Measurements from ENCODE around the gene PIP4P1. TPM values are rescaled to one million over a fixed set of nuclear protein-coding genes. Genes with fewer than 3 reads are reported as not detected.
A peak's percentile ranks its signal among the peaks of the same experiment; 100 is the strongest.
"Not testable (repeated sequence)": the region's sequence is repeated elsewhere in the genome, so short reads cannot be mapped to it uniquely, and the experiment has no call there.

Gene PIP4P1
- 17.7 TPM for total RNA-seq
- long read RNA-seq, transcript PIP4P1-201 (7 exons, 1,961 nt) = major isoform, 26 of 46 reads
- long read RNA-seq, transcript PIP4P1-202 (7 exons, 1,696 nt) = minor isoform, 9 of 46 reads
- long read RNA-seq, partial matches to known transcripts = 5 of 46 reads
- long read RNA-seq, other reads (novel, unspliced or antisense) = 5 of 46 reads

- intact Hi-C loops (cut with micrococcal nuclease) = no loop called here
- ATAC-seq = peak; percentile 97
- DNase-seq = peak; percentile 99
Observed at GRCh38 chr14:20461225-20462141, at the start of gene PIP4P1. Gene PIP4P1, minus strand, starts transcription at chr14:20461434. Its CDS starts 109 bp downstream, at chr14:20461325.

- ATAC-seq (no peak), DNase-seq (no peak)
- intact Hi-C loops (cut with micrococcal nuclease) = no loop called here
Observed at GRCh38 chr14:20508367-20508766, 47.1 kb upstream of the PIP4P1 start.

GRCh38 chr14:20507537-20507936, 46.3 kb upstream of the PIP4P1 start:
- DNase-seq; ATAC-seq; intact Hi-C loops (cut with micrococcal nuclease): not testable (repeated sequence)

GRCh38 chr14:20506752-20507151, 45.5 kb upstream of the PIP4P1 start:
- DNase-seq; intact Hi-C loops (cut with micrococcal nuclease); ATAC-seq: not testable (repeated sequence)

- ATAC-seq; DNase-seq; intact Hi-C loops (cut with micrococcal nuclease): not testable (repeated sequence)
Observed at GRCh38 chr14:20506276-20506675, 45.0 kb upstream of the PIP4P1 start.

GRCh38 chr14:20503898-20504297, 42.7 kb upstream of the PIP4P1 start:
- no peak for DNase-seq
- intact Hi-C loops (cut with micrococcal nuclease) = no loop called here
- ATAC-seq = no peak

- intact Hi-C loops (cut with micrococcal nuclease) = no loop called here
- DNase-seq (no peak), ATAC-seq (no peak)
Observed at GRCh38 chr14:20501346-20501745, 40.1 kb upstream of the PIP4P1 start.

- DNase-seq (no peak), ATAC-seq (no peak)
- intact Hi-C loops (cut with micrococcal nuclease) = no loop called here
Observed at GRCh38 chr14:20499881-20500280, 38.6 kb upstream of the PIP4P1 start.

- no peak for DNase-seq
- peak; percentile 15 for ATAC-seq
- intact Hi-C loops (cut with micrococcal nuclease) = no loop called here
Observed at GRCh38 chr14:20499108-20499507, 37.9 kb upstream of the PIP4P1 start.

- intact Hi-C loops (cut with micrococcal nuclease) = no loop called here
- DNase-seq (no peak), ATAC-seq (no peak)
Observed at GRCh38 chr14:20498622-20499021, 37.4 kb upstream of the PIP4P1 start.

GRCh38 chr14:20494935-20495766, 33.9 kb upstream of the PIP4P1 start:
- ATAC-seq = no peak
- intact Hi-C loops (cut with micrococcal nuclease) = no loop called here

GRCh38 chr14:20493634-20494033, 32.4 kb upstream of the PIP4P1 start:
- intact Hi-C loops (cut with micrococcal nuclease) = no loop called here
- DNase-seq (no peak), ATAC-seq (peak; percentile 74)

More at GRCh38 chr14:20494935-20495766, 33.9 kb upstream of the PIP4P1 start:
- DNase-seq = no peak

- intact Hi-C loops (cut with micrococcal nuclease) = no loop called here
- no peak for ATAC-seq
Observed at GRCh38 chr14:20492486-20492885, 31.3 kb upstream of the PIP4P1 start.

GRCh38 chr14:20490563-20490962, 29.3 kb upstream of the PIP4P1 start:
- ATAC-seq = no peak
- intact Hi-C loops (cut with micrococcal nuclease) = no loop called here
- DNase-seq = no peak

More at GRCh38 chr14:20492486-20492885, 31.3 kb upstream of the PIP4P1 start:
- DNase-seq = no peak

GRCh38 chr14:20489093-20489994, 28.1 kb upstream of the PIP4P1 start:
- ATAC-seq (peak; percentile 71), DNase-seq (no peak)
- intact Hi-C loops (cut with micrococcal nuclease) = no loop called here

GRCh38 chr14:20487396-20487725, 26.1 kb upstream of the PIP4P1 start:
- intact Hi-C loops (cut with micrococcal nuclease) = no loop called here
- DNase-seq (no peak), ATAC-seq (no peak)

GRCh38 chr14:20486684-20487395, 25.6 kb upstream of the PIP4P1 start:
- DNase-seq = no peak
- intact Hi-C loops (cut with micrococcal nuclease) = no loop called here
- no peak for ATAC-seq

GRCh38 chr14:20485900-20486299, 24.7 kb upstream of the PIP4P1 start:
- DNase-seq = no peak
- intact Hi-C loops (cut with micrococcal nuclease) = no loop called here
- ATAC-seq = no peak

All from left ventricle myocardium superior (tissue), 1 donor.